K562 (cell line): ENCODE results near the gene CRTAP. TPM values are rescaled to one million over a fixed set of nuclear protein-coding genes. Genes with fewer than 3 reads are reported as not detected.

Experiments
- EP300 ChIP-seq: IDR thresholded peaks from 2 replicates; pipeline ENCODE4 v1.6.1; 2012; ENCODE audit warnings: low read length, improper control_type of control experiment
- ESRRA ChIP-seq: fragments of 450-650 bp; IDR thresholded peaks from 2 replicates; pipeline ENCODE4 v1.6.1; 2014; ENCODE audit warnings: low read depth, mild to moderate bottlenecking, moderate library complexity, borderline replicate concordance
- GATAD2B ChIP-seq: fragments of 450-650 bp; IDR thresholded peaks from 2 replicates; pipeline ENCODE4 v1.6.1; 2017; ENCODE audit warnings: mild to moderate bottlenecking, borderline replicate concordance
- GTF2F1 ChIP-seq: IDR thresholded peaks from 2 replicates; pipeline ENCODE4 v1.6.1; 2011; ENCODE audit warnings: low read depth, low read length, improper control_type of control experiment
- HDAC3 ChIP-seq: fragments of 450-650 bp; IDR thresholded peaks from 2 replicates; pipeline ENCODE4 v1.6.1; 2018; ENCODE audit warnings: borderline replicate concordance, mild to moderate bottlenecking, moderate library complexity; ENCODE audit not compliant: partially characterized antibody
- KLF13 ChIP-seq: fragments of 450-650 bp; IDR thresholded peaks from 2 replicates; pipeline ENCODE4 v1.6.1; 2016; ENCODE audit warnings: missing genetic modification characterization, low read depth, mild to moderate bottlenecking, missing compliant biosample characterization, moderate library complexity, borderline replicate concordance
- MEF2D ChIP-seq: conservative IDR thresholded peaks from 2 replicates; pipeline ENCODE4 v1.6.1; 2016; ENCODE audit warnings: low read depth, missing genetic modification characterization, missing compliant biosample characterization
- NFIC ChIP-seq: fragments of 450-650 bp; IDR thresholded peaks from 2 replicates; pipeline ENCODE4 v1.6.1; 2017; ENCODE audit warnings: mild to moderate bottlenecking, inconsistent platforms
- PHTF2 ChIP-seq: fragments of 250-450 bp; sonication (Bioruptor Pico); IDR thresholded peaks from 2 replicates; pipeline ENCODE4 v1.5.0; 2021; ENCODE audit warnings: mild to moderate bottlenecking
- RFX1 ChIP-seq: fragments of 450-650 bp; IDR thresholded peaks from 2 replicates; pipeline ENCODE4 v1.6.1; 2016; ENCODE audit warnings: mild to moderate bottlenecking, moderate library complexity
- SMARCA5 ChIP-seq: fragments of 450-650 bp; IDR thresholded peaks from 2 replicates; pipeline ENCODE4 v1.6.1; 2016
- SMARCB1 ChIP-seq: IDR thresholded peaks from 2 replicates; pipeline ENCODE4 v1.6.1; 2011; ENCODE audit warnings: improper control_type of control experiment, low read depth; ENCODE audit not compliant: insufficient read length
- SOX6 ChIP-seq: fragments of 450-650 bp; IDR thresholded peaks from 2 replicates; pipeline ENCODE4 v1.6.1; 2014; ENCODE audit warnings: mild to moderate bottlenecking
- SREBF2 ChIP-seq: sonication (generic); formaldehyde crosslinking; IDR thresholded peaks from 2 replicates; pipeline ENCODE4 v1.4.0; 2020; ENCODE audit warnings: mild to moderate bottlenecking, missing genetic modification reagents
- TARDBP ChIP-seq: fragments of 450-650 bp; IDR thresholded peaks from 2 replicates; pipeline ENCODE4 v1.6.1; 2016
- TFAM ChIP-seq: fragments of 250-450 bp; sonication (Bioruptor Pico); conservative IDR thresholded peaks from 2 replicates; pipeline ENCODE4 v1.5.0; 2021; ENCODE audit warnings: mild to moderate bottlenecking, moderate library complexity
- TOE1 ChIP-seq, 2 experiments: fragments of 450-650 bp in 1 of 2; sonication (generic) in 1 of 2; formaldehyde crosslinking in 1 of 2; IDR thresholded peaks; 2 replicates each; pipeline versions ENCODE4 v1.7.1 to v1.8.0; 2016 to 2022; ENCODE audit warnings: borderline replicate concordance in 2 of 2, mild to moderate bottlenecking in 2 of 2, antibody characterized with exemption in 1 of 2, inconsistent platforms in 1 of 2, low read depth in 1 of 2, missing genetic modification reagents in 1 of 2, moderate library complexity in 1 of 2
- TRIM28 ChIP-seq: fragments of 450-650 bp; IDR thresholded peaks from 2 replicates; pipeline ENCODE4 v1.6.1; 2017
- ZNF274 ChIP-seq: IDR thresholded peaks from 2 replicates; pipeline ENCODE4 v1.6.1; 2011; ENCODE audit warnings: low read depth, mild to moderate bottlenecking, low read length, moderate library complexity, borderline replicate concordance
- ZNF347 ChIP-seq: fragments of 450-650 bp; formaldehyde crosslinking; IDR thresholded peaks from 2 replicates; pipeline ENCODE4 v1.4.0; 2020; ENCODE audit warnings: low read depth, mild to moderate bottlenecking, moderate library complexity
- polyA plus RNA-seq, 8 experiments: library from polyadenylated mRNA; depleted of rRNA in 4 of 8; stranded (reverse) in 5 of 8; unstranded in 3 of 8; fragments of >200 nt; fragmentation: Nextera tagmentation in 2 of 8; fragmentation: Illumina TruSeq in 1 of 8; extraction: Ambion mirVana in 2 of 8; extraction: Trizol in 1 of 8; gene quantifications; 2 replicates each; pipeline versions ENCODE4 v1.2.1 to v1.2.3, GENCODE V29; 2011 to 2014; ENCODE audit warnings: inconsistent platforms in 1 of 8, missing spikeins in 1 of 8
- total RNA-seq, 7 experiments: library from RNA; depleted of rRNA in 6 of 7; stranded (reverse); fragments of >200 nt in 6 of 7; fragmentation: Illumina TruSeq in 2 of 7; extraction: Trizol in 2 of 7; gene quantifications; 2 replicates each; pipeline versions ENCODE4 v1.2.1 to v1.2.3, GENCODE V29; 2011 to 2021; ENCODE audit warnings: low replicate concordance in 1 of 7
- TF ChIP-seq, protein P1 (sequence below): sonication (generic); formaldehyde crosslinking; IDR thresholded peaks from 2 replicates; pipeline ENCODE4 v1.9.0; 2022; ENCODE audit warnings: mild to moderate bottlenecking, missing genetic modification reagents
- TF ChIP-seq, protein P2 (sequence below): fragments of 450-650 bp; formaldehyde crosslinking; IDR thresholded peaks from 2 replicates; pipeline ENCODE4 v1.4.0; 2020; ENCODE audit warnings: mild to moderate bottlenecking, moderate library complexity
- TF ChIP-seq, protein P3 (sequence below), 2 experiments: fragments of 250-450 bp in 1 of 2; fragments of 450-650 bp in 1 of 2; sonication (Bioruptor Pico) in 1 of 2; IDR thresholded peaks; 2 replicates each; pipeline versions ENCODE4 v1.6.1 to v1.8.0; 2016 to 2021; ENCODE audit warnings: mild to moderate bottlenecking in 2 of 2, moderate library complexity in 2 of 2, missing compliant biosample characterization in 1 of 2, missing genetic modification characterization in 1 of 2
- TF ChIP-seq, protein P4 (sequence below), 2 experiments: fragments of 150-350 bp in 1 of 2; IDR thresholded peaks; 2 replicates each; pipeline ENCODE4 v1.6.1; 2012 to 2016; ENCODE audit warnings: low read depth in 2 of 2, low read length in 2 of 2, mild to moderate bottlenecking in 1 of 2, moderate library complexity in 1 of 2

The CRTAP gene
- total and polyA plus RNA-seq, 9 of the 15 experiments (the other 6 are each of a cell fraction or from before 2014, with no cell fraction given) = 10.0 to 121 (median 53.0) TPM

DNA sequence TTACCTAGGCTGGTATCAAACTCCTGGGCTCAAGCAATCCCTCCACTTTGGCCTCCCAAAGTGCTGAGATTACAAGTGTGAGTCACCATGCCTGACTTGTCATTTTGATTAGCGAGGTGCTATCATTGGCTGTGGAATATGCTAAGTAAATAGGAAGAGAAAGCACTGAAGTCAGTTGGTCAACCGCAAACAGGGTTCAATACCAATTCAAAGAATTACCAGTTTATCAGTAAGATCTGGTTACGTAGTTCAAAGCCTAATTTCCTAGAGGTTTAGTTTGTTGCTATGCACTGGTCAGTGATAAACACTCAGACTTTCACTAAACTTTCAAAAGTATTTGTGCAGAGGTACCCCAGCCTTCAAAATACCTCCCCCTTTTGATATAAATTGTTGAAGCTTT lies 46.3 kb upstream of the CRTAP start (continued):
- TF ChIP-seq TARDBP = no peak
- no peak for TF ChIP-seq ZNF347 (CRISPR knock-in tag)
- TF ChIP-seq SMARCB1 = no peak
- TF ChIP-seq PHTF2 (CRISPR knock-in tag) = no peak
- peak; percentile 49 for TF ChIP-seq RFX1
- TF ChIP-seq, protein P1, sequence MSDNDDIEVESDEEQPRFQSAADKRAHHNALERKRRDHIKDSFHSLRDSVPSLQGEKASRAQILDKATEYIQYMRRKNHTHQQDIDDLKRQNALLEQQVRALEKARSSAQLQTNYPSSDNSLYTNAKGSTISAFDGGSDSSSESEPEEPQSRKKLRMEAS = no peak
- TF ChIP-seq EP300 = peak; percentile 76
- no peak for TF ChIP-seq NFIC
- no peak for TF ChIP-seq MEF2D (tag)
- TF ChIP-seq SMARCA5 = no peak
- TF ChIP-seq GATAD2B = peak; percentile 56; the same call in 1 of the 2 replicates
- TF ChIP-seq GTF2F1 = no peak
- TF ChIP-seq SREBF2 (CRISPR knock-in tag) = no peak
- no peak for TF ChIP-seq KLF13 (tag)
- TF ChIP-seq ZNF274 = no peak
- peak; percentile 87; the same call in 1 of the 2 replicates for TF ChIP-seq ESRRA
- TF ChIP-seq TOE1 (IDR thresholded peaks at IDR 0.05; ENCODE audit: borderline replicate concordance) = no peak
- TF ChIP-seq TOE1 (CRISPR knock-in tag; IDR thresholded peaks at IDR 0.05; ENCODE audit: borderline replicate concordance, low read depth) = no peak
- no peak; the same call in 1 of the 2 replicates for TF ChIP-seq TRIM28
- no peak for TF ChIP-seq TFAM (CRISPR knock-in tag)
- TF ChIP-seq, protein P2, sequence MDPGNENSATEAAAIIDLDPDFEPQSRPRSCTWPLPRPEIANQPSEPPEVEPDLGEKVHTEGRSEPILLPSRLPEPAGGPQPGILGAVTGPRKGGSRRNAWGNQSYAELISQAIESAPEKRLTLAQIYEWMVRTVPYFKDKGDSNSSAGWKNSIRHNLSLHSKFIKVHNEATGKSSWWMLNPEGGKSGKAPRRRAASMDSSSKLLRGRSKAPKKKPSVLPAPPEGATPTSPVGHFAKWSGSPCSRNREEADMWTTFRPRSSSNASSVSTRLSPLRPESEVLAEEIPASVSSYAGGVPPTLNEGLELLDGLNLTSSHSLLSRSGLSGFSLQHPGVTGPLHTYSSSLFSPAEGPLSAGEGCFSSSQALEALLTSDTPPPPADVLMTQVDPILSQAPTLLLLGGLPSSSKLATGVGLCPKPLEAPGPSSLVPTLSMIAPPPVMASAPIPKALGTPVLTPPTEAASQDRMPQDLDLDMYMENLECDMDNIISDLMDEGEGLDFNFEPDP (CRISPR knock-in tag) = no peak
- peak; percentile 71 for TF ChIP-seq HDAC3
- TF ChIP-seq, protein P3, sequence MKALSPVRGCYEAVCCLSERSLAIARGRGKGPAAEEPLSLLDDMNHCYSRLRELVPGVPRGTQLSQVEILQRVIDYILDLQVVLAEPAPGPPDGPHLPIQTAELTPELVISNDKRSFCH (CRISPR knock-in tag; IDR thresholded peaks at IDR 0.05) = no peak
- TF ChIP-seq, protein P3 (tag; IDR thresholded peaks at IDR 0.05) = no peak; the same call in 1 of the 2 replicates
- TF ChIP-seq, protein P4, sequence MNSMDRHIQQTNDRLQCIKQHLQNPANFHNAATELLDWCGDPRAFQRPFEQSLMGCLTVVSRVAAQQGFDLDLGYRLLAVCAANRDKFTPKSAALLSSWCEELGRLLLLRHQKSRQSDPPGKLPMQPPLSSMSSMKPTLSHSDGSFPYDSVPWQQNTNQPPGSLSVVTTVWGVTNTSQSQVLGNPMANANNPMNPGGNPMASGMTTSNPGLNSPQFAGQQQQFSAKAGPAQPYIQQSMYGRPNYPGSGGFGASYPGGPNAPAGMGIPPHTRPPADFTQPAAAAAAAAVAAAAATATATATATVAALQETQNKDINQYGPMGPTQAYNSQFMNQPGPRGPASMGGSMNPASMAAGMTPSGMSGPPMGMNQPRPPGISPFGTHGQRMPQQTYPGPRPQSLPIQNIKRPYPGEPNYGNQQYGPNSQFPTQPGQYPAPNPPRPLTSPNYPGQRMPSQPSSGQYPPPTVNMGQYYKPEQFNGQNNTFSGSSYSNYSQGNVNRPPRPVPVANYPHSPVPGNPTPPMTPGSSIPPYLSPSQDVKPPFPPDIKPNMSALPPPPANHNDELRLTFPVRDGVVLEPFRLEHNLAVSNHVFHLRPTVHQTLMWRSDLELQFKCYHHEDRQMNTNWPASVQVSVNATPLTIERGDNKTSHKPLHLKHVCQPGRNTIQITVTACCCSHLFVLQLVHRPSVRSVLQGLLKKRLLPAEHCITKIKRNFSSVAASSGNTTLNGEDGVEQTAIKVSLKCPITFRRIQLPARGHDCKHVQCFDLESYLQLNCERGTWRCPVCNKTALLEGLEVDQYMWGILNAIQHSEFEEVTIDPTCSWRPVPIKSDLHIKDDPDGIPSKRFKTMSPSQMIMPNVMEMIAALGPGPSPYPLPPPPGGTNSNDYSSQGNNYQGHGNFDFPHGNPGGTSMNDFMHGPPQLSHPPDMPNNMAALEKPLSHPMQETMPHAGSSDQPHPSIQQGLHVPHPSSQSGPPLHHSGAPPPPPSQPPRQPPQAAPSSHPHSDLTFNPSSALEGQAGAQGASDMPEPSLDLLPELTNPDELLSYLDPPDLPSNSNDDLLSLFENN (IDR thresholded peaks at IDR 0.05; ENCODE audit: low read depth in 2 of 2, low read length in 2 of 2) = no peak; a peak in 1 of 4 replicates
- peak; percentile 84 for TF ChIP-seq SOX6
